NCI-H1417 (cell line): ENCODE results near the gene TMEM170A.
"Not testable (repeated sequence)": the region's sequence is repeated elsewhere in the genome, so short reads cannot be mapped to it uniquely, and the experiment has no call there.

ENCODE experiments used
- DNase-seq, 3 experiments: peaks; one replicate each; lab custom pipeline; 2025; lab: John Stamatoyannopoulos, UW

TMEM170A gene

DNA sequence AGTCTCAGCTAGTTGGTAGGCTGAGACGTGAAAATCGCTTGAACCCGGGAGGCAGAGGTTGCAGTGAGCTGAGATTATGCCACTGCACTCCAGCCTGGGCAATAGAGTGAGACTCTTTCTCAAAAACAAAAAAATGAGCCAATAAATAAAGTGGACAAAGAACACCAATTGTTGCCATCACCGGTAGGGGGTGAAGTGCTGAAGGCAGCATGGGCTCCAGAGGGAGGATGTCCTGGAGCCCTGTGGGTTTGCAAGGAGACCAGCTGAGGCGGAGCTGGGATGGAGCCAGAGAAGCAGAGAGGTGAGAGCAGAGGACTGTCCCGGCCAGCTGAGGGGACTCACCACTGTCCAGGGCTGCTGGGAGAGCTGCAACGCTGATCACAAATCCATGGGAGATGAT, 17.0 kb upstream of the TMEM170A start:
- DNase-seq, result no peak

GRCh38 chr16:75479421-75479990, 15.0 kb upstream of the TMEM170A start:
- no peak for DNase-seq

- no peak for DNase-seq
Measured at GRCh38 chr16:75478480-75479345, 14.2 kb upstream of the TMEM170A start.

DNA sequence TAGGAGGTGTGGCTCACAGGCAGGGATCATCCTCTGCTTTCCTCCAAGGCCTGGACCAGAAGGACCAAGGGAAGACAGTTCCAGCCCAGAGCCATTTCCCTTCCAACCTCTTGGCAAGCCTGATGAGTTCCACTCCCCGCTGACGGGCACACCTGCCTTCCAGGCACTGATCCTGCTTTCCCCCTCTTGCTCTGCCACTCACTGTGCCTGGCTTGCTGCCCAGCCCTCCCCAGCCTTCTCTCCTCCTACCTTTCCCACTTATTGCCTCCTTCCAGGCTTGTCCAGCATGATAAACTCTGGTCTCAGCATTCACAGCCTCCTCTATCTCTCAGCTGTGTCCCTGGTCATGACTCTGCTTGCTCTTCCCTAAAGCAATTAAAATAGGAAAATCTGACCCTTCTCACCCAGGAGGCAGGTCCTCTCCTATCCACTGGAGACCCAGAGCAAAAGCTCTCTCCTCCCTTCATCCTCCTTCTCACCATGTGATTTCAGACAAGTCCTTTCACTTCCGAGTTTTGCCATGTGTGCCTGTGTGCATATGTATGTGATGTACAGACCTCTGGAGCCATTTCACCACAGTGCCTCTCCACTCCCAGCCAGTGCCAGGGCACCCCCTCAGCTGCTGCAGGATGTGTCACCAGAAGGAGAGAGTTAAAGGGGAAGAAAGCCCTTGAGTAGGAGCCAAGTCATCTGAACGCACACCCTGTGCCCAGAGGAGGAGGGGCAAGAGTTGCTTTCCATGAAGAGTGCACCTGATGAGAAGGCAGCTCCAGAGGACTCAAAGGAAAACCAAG, 13.4 kb upstream of the TMEM170A start:
- DNase-seq, result peak in 2 of 3 experiments; percentile 26 to 46

GRCh38 chr16:75476817-75477216, 12.3 kb upstream of the TMEM170A start:
- DNase-seq, result no peak

GRCh38 chr16:75475420-75475847, 10.9 kb upstream of the TMEM170A start:
- DNase-seq, result no peak

GRCh38 chr16:75472908-75473877, 8.7 kb upstream of the TMEM170A start:
- DNase-seq, result no peak

- DNase-seq, result peak; percentile 43 to 76 (median 59)
Measured at GRCh38 chr16:75471723-75472633, 7.5 kb upstream of the TMEM170A start.

- DNase-seq, result no peak
Measured at GRCh38 chr16:75466760-75467159, 2.3 kb upstream of the TMEM170A start.

GRCh38 chr16:75463389-75464121, 934 bp downstream of the TMEM170A start:
- DNase-seq, result peak; percentile 5 to 84 (median 76)

GRCh38 chr16:75462806-75463205, 1.7 kb downstream of the TMEM170A start:
- DNase-seq, result no peak

DNA sequence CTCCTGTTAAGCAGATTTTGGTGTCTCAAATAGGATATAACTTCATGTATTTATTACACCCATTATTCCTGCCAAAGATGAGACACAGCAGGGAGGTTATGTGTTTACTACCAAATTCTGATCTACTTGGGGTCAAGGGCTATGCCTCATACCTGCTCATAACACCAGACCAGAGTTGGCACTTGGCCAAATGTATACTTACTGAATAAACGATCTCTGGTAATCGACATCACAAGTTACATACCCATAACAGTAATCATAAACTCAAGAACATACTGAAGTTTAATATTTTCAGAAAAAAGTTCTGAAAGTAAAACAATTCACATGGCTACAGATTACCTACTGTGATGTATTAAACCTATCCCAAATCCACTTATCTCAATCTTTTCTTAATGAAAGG, 2.9 kb downstream of the TMEM170A start:
- DNase-seq, result peak in 1 of 3 experiments; percentile 11

DNA sequence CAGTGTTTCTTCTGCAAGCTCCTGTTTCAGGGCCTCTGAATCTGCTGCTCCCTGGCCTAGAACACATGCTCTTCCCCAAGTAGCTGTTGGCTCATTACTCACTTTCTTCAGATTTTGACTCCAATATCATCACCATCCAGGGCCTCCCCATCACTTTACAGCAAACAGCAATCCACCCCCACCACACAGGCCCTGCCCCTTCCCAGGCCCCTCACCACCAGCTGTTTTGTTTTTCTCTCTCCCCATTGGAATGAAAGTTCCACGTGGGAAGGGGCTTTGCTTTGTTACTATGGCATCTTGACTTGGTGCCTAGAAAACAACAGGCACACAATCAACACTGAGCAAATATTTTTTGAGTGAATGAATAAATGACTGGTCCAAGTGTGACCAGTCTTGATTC, 4.0 kb downstream of the TMEM170A start:
- no peak for DNase-seq

- DNase-seq, result no peak
Measured at GRCh38 chr16:75459691-75460090, 4.8 kb downstream of the TMEM170A start.

GRCh38 chr16:75458439-75458838, 6.0 kb downstream of the TMEM170A start:
- no peak for DNase-seq

GRCh38 chr16:75458029-75458428, 6.5 kb downstream of the TMEM170A start:
- DNase-seq, result peak in 1 of 3 experiments; percentile 12

- no peak for DNase-seq
Measured at GRCh38 chr16:75457485-75458021, 6.9 kb downstream of the TMEM170A start.

DNA sequence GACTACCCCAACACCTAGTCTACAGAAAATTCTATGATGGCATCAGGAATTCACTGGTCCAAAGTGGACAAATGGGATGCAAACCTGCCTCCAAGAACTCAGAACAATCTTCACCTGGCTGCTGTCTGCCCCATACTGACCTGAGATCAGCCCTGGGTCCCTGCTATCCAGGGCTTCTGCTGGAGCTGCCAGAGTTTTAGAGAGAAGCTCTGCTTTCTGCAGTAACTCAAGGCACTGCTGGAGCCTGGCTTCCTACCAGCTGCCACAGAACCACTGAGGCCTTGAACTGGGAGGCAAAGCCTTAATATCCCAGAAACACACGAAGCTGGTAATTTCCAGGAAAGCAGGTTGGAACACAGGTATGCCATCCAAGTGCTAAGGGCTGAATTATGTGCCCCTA, 7.5 kb downstream of the TMEM170A start:
- DNase-seq, result no peak

- not testable (repeated sequence) for DNase-seq
Measured at GRCh38 chr16:75456486-75456885, 8.0 kb downstream of the TMEM170A start.
